ELF-1 (cell line): ENCODE measurements around the gene SMAD5.
A peak's percentile ranks its signal among the peaks of the same experiment; 100 is the strongest.

ENCODE experiments used
- DNase-seq: peaks from one replicate; pipeline ENCODE4 v3.0.0-alpha.2; 2016; ENCODE audit warnings: low read depth, low spot score

SMAD5 gene

GRCh38 chr5:136132557-136133221, at the start of gene SMAD5:
TSS of gene SMAD5 (plus strand) at chr5:136132845. CDS start at chr5:136153761, 20,916 bp downstream.
- peak; percentile 97 for DNase-seq

- DNase-seq = no peak
Observed at GRCh38 chr5:136084698-136085097, 47.9 kb upstream of the SMAD5 start.

GRCh38 chr5:136086783-136087566, 45.7 kb upstream of the SMAD5 start:
- DNase-seq = no peak

DNA sequence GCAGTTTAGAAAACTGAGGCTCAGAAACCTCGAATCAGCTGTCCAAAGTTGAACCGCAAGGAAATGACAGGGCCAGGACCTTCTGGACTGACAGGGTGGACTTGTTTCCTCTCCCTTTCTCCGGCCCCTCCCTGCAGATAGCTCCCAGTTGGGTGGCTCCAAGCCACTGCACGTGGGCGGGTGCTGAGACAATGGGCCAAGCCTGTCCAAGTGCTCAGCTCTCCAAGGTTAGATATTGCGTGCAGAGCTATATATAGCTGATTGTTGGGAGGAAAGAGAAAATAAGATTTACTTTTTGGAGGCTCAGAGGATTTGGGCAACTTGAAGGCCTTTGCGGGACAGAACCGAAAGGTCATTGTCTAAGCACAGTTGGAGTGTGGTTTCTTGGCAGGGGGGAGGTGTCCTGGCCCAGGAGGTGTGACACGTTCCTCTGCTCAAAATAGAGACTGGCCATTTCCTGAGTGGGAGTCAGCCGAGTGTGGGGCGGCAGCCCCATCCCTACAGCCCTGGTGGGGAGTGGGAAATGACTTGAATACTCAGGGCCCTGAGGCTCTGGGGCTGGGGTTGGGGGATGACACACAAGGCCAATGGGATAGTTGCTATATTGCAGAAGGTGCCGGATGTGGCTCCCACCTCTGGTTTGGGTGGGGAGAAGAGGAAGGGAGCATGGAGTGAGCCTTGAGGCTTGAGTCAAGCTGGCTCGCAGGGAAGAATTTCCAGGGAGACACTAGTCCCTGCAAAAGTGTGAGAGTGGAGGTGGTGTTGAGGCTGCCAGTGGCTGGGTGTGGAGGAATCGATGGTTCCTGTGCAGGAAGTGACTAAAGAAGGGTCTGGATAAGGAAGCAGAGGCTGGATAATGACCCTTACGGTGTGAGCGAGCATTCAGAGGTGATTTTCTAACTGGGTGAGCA, 44.4 kb upstream of the SMAD5 start:
- DNase-seq = no peak

DNA sequence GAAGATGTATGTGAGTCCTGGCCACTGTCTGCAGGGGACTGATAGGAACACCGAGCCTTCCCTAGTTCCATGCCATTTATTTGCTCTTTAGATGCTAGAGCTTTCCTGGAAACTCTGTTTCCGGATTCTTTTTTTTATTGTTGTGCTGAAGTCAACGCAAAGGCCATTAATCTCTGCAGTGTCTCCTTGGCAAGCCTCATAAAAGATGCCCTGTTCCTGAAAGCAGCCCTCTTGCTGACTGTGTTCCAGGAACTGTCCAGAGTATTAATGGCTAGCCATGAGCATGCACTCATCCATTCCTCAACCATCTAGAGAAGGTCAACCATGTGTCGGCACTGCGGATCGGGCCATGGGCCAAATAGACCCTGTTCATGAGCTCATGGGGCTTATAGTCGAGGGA, 42.9 kb upstream of the SMAD5 start:
- no peak for DNase-seq

DNA sequence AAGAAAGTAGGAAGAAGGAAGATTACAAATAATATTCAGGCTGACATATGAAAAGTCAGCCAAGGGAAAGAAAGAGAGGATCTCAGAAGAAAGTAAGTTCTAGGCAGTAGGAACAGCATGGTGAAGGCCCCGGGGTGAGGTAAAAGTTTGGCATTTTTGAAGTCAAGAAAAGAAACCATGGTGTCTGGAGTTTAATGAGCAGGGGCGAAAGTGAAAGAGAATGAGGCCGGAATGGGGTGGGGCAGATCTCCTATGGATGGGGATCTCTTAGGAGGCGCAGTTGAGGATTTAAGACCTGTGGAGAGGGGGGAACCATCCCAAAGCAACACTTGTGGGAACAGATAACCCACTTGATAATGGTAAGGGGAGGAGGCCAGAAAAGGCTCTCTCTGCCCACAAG, 42.3 kb upstream of the SMAD5 start:
- no peak for DNase-seq

DNA sequence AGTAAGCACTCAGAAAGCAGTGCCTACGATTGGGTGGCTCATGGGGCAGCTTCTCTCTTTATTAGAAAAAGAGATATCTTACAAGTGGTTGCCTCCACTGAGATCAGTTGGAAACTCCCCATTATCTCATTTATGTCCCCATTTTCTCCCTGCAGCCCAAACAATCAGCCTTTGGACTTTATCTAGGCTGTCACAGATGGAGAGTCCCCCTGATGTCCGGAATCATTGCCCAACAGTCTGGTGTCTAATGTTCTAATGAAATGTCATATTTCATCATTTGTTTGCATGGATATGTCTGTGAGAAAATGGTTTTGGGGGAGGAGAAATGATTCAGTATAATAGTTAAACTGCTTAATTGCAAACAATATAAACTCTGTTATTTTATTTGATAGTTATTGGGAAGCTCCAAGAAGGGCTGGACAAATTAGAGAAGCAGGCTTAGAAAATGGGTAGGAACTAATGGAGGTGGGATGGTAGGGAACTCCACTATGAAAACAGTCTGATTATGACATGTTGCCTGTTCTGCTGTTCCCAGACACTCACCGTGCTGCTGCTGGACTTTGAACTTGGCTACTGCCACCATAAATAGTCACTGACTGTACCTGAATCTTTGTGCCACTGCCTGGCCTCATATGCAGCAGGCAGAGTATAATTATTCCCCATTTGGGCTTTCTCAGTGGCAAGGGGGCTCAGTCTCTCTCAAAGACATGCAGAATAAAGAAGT, 38.3 kb upstream of the SMAD5 start:
- no peak for DNase-seq

DNA sequence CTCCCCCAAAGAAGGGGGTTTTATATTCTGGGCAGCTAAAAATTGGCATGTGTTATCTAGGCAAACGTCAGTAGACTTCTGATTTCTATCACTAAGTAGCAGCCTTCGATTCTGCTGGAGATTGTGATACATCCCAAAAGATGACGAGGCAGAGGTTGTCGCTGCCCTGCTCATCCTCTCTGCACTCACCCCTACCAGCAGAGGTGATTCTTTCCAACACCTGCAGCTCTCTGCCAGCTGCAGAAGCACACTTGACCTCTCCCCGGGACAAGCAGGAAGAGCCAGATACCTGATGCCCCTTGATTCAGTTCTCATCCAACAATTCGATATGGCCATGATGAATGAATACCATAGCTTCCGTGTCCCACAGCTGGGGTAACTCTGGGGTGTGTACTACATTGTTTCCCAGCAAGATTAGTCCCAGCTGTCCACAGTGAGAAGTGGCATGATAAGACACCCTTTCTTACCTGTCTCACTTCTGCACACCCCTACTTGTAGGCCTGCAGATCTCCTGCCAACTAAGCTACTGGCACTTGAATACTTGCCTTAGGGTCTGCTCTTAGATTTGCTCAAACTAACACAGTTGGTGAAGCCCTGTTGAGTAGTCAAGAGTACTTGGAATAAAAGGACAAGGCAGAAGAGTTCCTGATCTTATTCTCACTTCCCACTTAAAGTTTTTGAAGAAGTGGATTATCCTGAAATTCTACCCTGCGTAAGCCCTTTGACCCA, 37.6 kb upstream of the SMAD5 start:
- DNase-seq = no peak

DNA sequence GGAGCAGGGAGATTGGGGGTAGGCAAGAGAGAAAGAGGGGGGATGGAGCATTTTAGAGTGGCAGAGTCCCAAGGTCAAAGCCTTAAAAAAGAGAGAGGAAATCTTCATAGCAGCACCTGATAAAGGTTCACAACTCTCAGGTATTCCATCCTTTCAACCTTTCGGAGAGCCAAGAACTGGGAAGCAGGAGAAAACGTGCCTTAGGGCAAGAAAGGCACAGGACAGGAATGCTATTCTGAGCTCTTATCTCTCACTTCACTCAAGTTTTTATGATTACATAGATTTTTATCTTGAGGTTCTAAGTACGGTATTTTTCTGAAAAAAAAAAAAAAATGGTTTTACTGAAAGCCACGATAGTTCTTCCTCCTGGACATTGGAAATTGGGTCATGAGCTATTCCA, 34.5 kb upstream of the SMAD5 start:
- peak; percentile 51 for DNase-seq

GRCh38 chr5:136099870-136100269, 32.8 kb upstream of the SMAD5 start:
- DNase-seq = no peak

DNA sequence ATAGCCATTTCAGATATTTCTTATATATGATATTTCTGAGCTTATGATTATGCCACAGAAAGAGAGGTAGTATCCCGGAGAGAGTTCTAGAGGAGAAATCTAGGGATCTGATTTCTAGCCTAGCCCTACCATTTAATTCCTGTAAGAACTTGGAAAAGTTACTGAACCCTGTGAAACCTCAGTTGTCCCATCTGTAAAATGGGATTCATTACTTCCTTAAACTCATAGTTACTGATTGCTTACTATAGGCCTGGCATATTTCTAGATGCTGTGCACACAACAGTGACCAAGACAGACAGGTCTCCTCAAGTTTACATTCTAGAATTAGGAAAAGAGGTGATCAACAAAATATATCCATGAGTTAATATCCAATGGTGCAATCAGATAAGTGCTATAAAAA, 30.8 kb upstream of the SMAD5 start:
- DNase-seq = no peak

GRCh38 chr5:136103118-136103517, 29.5 kb upstream of the SMAD5 start:
- no peak for DNase-seq

DNA sequence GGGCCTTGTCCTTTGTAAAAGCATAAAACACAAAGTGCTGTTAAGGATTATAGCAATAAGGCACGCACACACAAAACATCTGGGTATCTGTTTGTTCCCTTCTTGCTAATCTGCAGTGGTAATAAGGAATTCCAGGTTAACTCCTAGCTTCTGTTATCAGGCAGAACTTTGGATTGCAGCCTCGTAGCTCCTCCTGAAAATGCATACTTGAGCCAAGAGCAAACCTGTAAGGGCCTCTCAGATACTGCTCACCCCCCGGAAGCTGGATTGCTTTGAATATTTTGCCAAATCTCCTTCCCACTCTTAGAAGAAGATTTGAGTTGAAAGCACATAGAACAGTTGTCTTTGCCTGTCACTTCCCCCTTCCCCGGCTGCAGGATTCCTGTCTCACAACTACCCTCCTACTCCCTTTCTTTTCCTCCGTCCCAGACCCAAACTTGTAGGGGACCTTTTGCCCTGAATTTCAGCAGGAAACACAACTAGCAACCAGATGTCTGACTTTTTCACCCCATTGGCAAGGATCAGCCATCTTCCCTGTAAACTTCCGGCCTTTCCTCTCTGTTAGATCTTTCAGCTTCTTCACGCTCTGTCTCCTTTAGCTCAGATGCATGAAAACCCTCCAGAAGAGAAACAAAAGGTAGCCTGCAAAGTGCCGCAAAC, 28.2 kb upstream of the SMAD5 start:
- DNase-seq = no peak

DNA sequence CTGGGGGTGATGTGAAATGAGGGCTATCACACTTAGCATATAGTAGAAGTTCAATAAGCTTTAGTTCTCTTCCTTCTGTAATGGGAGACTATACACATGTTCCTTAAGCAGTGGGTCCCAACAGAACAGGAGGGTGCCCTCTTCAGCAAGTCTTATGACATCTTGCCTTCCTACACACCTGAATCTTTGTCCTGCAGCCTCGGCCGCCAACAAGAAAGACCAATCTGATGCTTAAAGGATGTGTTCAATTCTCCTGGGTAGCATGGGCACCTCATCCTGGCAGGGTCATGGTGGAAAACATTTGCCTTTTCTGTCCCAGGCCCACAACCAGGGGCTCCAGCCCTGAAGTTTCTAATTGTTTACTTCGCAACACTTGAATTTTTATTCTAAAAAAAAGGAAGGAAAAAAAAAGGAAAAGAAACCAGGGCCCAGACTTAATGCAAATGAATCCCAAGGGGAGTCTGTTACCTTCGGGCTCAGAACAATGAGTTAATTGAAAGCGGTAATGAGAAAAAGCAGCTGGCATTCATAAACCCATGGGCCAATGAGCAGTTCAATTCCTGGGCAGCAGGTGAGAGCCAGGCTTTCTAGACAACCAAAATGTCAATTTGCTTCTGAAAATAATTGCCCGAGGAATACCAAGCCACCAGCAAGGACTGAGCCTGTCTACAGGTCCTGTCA, 26.2 kb upstream of the SMAD5 start:
- no peak for DNase-seq

- no peak for DNase-seq
Observed at GRCh38 chr5:136108180-136108611, 24.4 kb upstream of the SMAD5 start.

- DNase-seq = no peak
Observed at GRCh38 chr5:136108766-136109165, 23.9 kb upstream of the SMAD5 start.

DNA sequence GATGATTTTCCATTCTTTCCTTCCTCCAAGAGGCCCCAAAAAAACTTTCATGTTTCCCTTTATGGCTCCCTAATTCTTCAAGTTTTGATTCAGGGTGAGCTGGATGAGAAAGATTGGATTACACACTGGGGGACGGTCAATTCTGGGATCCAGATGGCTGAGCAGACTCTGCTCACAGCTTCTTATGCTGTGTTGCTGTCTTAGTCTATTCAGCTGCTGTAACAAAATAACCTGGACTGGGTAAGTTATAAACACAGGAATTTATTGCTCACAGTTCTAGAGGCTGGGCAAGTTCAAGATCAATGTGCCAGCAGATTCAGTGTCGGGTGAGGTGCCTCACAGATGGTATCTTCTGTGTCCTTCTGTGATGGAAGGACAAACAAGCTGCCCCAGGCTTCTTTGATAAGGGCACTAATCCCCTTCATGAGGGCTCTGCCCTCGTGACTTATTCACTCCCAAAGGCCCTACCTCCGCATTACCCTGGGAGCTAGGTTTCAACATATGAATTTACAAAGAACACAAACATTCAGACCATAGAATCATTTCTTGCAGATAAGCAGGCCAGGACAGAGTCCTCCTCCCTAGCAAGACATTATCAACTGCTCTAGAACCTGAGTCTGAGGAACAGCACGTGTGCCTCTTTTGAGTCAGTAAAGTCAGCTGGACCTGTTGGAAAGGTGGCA, 23.1 kb upstream of the SMAD5 start:
- DNase-seq = no peak

- no peak for DNase-seq
Observed at GRCh38 chr5:136113606-136114005, 19.0 kb upstream of the SMAD5 start.
